DND-41 (cell line): ENCODE results near the gene CDH20.

Source experiments
- EZH2 ChIP-seq: IDR thresholded peaks from 3 replicates; pipeline ENCODE4 v1.6.1; 2012; ENCODE audit warnings: borderline replicate concordance, low read depth, mild to moderate bottlenecking, moderate library complexity, low read length, inconsistent platforms; ENCODE audit not compliant: severe bottlenecking
- TF ChIP-seq, protein P1 (sequence below): IDR thresholded peaks from 2 replicates; pipeline ENCODE4 v1.5.1; 2012; ENCODE audit warnings: borderline replicate concordance, low read length, moderate library complexity, mild to moderate bottlenecking; ENCODE audit not compliant: poor library complexity, severe bottlenecking; ENCODE audit errors: extremely low read depth

DNA sequence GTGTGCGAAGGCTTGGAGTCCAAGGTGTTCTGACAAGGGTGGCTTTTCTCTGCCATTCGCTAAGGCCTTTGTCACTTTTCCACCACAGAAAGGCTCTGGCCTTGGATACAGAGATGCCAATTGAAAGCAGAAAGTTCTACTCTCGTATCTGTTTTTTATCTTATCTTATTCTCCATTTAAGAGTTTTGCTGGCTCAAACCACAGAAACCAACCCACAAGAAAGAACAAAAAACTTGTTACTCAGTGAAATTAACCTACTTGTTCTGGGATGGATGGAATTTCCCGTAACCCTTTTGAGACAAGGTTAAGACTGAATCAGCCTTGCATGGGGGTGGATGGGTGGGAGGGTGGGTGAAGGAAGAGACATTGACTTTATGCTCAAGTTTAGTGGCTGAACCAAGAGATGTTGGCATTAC, 221.7 kb downstream of the CDH20 start:
- TF ChIP-seq, protein P1, sequence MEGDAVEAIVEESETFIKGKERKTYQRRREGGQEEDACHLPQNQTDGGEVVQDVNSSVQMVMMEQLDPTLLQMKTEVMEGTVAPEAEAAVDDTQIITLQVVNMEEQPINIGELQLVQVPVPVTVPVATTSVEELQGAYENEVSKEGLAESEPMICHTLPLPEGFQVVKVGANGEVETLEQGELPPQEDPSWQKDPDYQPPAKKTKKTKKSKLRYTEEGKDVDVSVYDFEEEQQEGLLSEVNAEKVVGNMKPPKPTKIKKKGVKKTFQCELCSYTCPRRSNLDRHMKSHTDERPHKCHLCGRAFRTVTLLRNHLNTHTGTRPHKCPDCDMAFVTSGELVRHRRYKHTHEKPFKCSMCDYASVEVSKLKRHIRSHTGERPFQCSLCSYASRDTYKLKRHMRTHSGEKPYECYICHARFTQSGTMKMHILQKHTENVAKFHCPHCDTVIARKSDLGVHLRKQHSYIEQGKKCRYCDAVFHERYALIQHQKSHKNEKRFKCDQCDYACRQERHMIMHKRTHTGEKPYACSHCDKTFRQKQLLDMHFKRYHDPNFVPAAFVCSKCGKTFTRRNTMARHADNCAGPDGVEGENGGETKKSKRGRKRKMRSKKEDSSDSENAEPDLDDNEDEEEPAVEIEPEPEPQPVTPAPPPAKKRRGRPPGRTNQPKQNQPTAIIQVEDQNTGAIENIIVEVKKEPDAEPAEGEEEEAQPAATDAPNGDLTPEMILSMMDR: no peak
- TF ChIP-seq EZH2: no peak
